GM12801 (cell line): Measurements from ENCODE around the gene CBFA2T3.

Experiments
- TF ChIP-seq, protein P1 (sequence below): IDR thresholded peaks from one replicate; pipeline ENCODE4 v1.5.1; 2011; ENCODE audit warnings: control low read depth; ENCODE audit not compliant: insufficient read length; ENCODE audit errors: extremely low read depth

Gene CBFA2T3

DNA sequence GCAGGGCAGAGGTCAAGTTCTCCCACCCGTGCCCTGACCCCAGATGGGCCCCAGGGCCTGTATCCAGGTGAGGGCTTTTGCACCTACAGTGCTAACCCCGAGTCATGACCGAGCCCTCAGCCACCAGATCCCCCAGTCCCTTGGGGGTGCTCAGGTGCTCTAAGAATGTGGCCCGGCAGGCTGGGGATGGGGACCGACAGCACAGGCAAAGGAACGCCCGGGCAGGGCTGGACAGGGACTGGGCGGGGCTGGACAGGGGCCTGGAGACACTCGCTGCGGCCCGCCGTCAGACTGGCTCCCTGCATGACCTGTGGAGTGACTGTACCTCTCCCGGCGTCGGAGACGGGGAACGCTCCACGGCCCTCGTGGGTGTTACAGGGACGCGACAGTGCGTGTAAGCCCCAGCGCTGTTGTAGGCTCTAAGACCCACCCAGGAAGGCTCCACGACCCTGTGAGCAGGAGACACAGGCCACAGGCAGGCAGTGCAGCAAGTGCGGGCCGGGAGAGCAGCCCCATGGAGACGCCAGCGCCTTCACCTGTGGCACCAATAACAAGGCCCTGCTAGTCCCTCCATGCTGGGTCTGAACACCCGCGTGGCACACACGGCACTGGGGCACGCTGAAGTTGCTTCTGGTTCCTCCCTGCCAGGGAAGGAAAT lies 38.8 kb downstream of the CBFA2T3 start:
- TF ChIP-seq, protein P1, sequence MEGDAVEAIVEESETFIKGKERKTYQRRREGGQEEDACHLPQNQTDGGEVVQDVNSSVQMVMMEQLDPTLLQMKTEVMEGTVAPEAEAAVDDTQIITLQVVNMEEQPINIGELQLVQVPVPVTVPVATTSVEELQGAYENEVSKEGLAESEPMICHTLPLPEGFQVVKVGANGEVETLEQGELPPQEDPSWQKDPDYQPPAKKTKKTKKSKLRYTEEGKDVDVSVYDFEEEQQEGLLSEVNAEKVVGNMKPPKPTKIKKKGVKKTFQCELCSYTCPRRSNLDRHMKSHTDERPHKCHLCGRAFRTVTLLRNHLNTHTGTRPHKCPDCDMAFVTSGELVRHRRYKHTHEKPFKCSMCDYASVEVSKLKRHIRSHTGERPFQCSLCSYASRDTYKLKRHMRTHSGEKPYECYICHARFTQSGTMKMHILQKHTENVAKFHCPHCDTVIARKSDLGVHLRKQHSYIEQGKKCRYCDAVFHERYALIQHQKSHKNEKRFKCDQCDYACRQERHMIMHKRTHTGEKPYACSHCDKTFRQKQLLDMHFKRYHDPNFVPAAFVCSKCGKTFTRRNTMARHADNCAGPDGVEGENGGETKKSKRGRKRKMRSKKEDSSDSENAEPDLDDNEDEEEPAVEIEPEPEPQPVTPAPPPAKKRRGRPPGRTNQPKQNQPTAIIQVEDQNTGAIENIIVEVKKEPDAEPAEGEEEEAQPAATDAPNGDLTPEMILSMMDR: no peak

DNA sequence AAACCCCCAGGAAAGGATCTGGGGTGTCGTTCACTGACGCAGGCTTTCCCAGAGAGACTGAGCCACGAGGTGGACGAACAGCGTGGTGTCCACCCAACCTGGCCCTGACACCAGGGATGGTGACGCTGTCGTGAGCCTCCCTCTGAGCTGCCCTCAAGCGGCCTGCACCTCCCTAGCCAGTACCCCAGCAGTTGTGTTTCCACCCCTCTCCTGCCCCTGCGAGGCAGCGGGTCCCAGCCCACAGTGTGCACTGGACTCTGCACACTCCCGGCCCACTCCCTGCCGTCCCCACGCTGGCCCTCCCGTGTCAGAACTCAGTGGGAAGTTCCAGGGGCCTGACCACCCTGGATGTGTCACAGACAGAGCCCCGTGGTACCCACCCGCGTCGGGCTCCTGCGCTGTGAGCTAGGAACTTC lies 39.8 kb downstream of the CBFA2T3 start:
- TF ChIP-seq, protein P1: no peak

DNA sequence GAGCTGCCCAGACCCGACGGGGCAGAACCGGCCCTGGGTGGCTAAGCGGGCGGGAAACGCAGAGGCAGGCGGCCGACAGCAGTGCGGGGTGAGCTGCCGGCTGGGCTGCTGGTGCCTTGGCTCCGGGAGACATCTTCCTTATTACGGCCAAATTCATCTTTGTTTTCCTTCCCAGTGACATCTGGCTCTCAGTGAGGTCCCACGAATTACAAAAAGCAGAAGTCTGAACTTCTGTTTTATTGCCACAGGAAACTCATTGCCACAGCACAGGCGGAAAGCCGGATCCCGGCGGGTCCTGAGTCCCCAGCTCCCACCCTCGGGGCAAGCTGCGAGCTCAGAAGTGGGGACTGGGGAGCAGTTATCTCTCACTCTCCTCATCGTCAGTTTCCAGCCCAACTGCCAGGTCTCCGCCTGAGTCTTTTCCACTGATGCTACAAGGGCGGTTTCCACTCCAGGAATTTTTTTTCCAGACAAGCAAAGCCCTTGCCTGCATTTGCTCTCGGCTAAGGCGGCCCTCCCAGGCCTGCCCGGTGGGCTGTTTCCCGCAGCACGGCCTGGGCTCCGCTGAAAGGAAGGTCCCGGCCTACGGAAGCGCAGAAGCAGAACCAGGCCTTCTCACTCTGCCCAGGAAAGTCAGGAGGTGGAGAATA lies 40.3 kb downstream of the CBFA2T3 start:
- TF ChIP-seq, protein P1: no peak

DNA sequence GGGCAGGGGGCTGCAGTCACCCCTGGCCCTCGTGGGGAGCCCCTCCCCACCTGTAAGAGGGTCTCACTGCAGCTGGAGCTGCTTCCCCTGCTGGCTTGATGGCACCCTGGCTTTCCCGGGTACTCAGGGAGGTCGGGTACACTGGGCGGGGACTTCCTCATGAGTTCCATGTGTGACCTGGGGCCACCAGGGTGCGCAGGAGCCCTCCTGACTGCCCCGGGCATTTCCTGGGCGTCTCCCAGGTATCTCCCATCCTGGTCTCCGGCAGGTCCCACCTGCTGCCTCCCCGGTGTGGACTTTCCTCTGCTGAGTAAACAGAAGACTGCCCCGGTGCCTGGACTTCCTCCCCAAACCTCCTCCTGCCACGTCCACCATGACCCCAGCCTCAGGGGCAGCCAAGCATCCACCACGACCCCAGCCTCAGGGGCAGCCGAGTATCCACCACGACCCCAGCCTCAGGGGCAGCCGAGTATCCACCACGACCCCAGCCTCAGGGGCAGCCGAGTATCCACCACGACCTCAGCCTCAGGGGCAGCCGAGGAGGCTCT lies 40.9 kb downstream of the CBFA2T3 start:
- TF ChIP-seq, protein P1: no peak

DNA sequence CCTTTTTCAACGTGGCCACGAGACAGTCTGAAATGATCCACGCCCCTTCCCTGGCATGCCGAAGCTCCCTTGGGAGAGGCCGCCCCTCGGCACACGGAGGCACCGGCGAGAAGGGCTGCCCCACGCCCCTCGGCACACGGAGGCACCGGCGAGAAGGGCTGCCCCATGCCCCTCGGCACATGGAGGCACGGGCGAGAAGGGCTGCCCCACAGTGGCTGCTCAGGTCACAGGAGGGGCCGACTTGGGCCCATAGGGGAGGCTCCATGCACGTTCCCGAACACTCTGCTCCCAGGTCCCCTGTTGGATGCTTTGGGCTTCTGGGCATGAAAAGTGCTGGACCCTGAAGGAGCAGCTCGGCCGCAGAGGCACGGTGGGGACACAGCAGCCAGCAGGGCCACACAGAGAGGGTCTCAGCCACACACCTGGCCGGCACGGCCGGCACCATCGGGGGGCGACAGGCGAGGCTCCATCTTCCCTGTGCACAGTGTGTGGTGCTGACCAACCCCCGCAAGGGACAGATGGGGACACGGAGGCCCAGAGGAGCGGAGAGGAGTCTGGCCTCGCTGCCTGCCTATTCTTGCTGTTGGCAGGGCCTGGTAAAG lies 42.8 kb downstream of the CBFA2T3 start:
- TF ChIP-seq, protein P1: no peak

DNA sequence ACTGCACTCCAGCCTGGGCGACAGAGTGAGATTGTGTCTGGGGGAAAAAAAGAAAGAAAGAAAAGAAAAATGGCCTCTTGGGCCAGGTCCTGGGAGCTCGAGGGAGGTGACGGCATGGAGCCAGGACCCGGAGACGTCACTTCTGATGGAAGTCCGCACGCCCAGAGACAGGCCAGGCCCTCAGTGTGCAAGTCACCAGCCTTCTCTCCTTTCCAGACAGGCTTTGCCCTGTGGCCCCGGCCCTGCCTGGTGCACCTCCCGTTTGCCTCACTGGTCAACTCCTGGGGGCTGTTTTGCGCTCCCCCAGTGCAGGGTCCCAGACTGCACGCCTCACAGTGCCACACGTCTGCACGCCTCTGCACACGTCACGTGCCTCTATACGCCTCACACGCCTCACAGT lies 44.1 kb downstream of the CBFA2T3 start:
- TF ChIP-seq, protein P1: no peak

DNA sequence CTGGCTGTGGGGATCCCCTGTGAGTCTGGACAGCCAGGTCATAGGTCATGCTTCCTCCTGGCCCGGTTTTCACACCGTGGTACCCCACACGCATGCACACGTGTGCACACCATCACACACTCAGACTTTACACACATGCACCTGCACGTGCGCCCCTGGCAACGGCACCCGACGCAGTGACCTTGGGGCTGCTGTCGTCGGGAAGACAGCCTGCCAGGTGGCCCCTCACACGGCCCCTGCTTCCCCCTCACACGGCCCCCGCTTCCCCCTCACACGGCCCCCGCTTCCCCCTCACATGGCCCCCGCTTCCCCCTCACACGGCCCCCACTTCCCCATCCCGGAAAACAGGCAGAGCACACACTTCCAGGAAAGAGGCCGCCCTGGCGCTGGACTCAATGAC lies 45.1 kb downstream of the CBFA2T3 start:
- TF ChIP-seq, protein P1: no peak
